ENCODE data around the gene PRUNE2. TPM values are rescaled to one million over a fixed set of nuclear protein-coding genes. Genes with fewer than 3 reads are reported as not detected.

The PRUNE2 gene
- total and polyA plus RNA-seq, 2 of the 8 experiments (the other 6 are each of a cell fraction or from before 2014, with no cell fraction given): 5.5 to 13.3 TPM

GRCh38 chr9:76684213-76684612 is 221.7 kb downstream of the PRUNE2 start:
- H3K14ac ChIP-seq (ENCODE audit: insufficient read length): no peak overlapping the region
- H2AK5ac ChIP-seq (ENCODE audit: low read depth, low read length): no peak overlapping the region
- H2BK5ac ChIP-seq (ENCODE audit: low read depth, low read length): no peak overlapping the region
- H3K23me2 ChIP-seq (ENCODE audit: low read depth, low read length): no peaks in the 10 kb centered on the region
- H3K27me3 ChIP-seq (replicated peaks in 1 of 4; ENCODE audit: control insufficient read depth in 3 of 4, extremely low read depth in 1 of 4, insufficient read depth in 3 of 4, low read length in 3 of 4): peaks cover 0 to 2% (median 0%) of the 10 kb centered on the region in 4 experiments; a peak in 1 of 7 replicates
- H2BK12ac ChIP-seq (ENCODE audit: low read depth, low read length): no peak overlapping the region
- H3K79me1 ChIP-seq (ENCODE audit: low read depth, low read length): no peaks in the 10 kb centered on the region
- H4K20me1 ChIP-seq (replicated peaks in 1 of 2; ENCODE audit: control insufficient read depth in 1 of 2, insufficient read depth in 2 of 2, low read length in 2 of 2): no peaks in the 10 kb centered on the region
- H3K36me3 ChIP-seq (ENCODE audit: control insufficient read depth in 2 of 4, insufficient read depth in 4 of 4, low read length in 3 of 4): no peaks in the 10 kb centered on the region
- H2BK120ac ChIP-seq (replicated peaks; ENCODE audit: low read depth, low read length): no peak overlapping the region
- 81% methylated on average over 5 of the region's 5 CpGs; no CpG with 5 or more reads in 1 of the 2 experiments for WGBS, 2 experiments (ENCODE audit: extremely low coverage in 1 of 2, insufficient coverage in 1 of 2, insufficient read length in 1 of 2, insufficient replicate concordance in 2 of 2, low coverage in 1 of 2, low lambda C conversion rate in 2 of 2, missing lambda C conversion rate in 1 of 2)
- H4K8ac ChIP-seq (ENCODE audit: extremely low read depth, insufficient read depth, low read length): no peak overlapping the region
- H3K18ac ChIP-seq (ENCODE audit: extremely low read depth, low read length): no peak overlapping the region
- H4K91ac ChIP-seq (replicated peaks; ENCODE audit: insufficient read length, low read length): no peak overlapping the region
- no peak overlapping the region for H4K5ac ChIP-seq (ENCODE audit: insufficient read length, low read depth, low read length)
- no peaks in the 10 kb centered on the region for H3K79me2 ChIP-seq (ENCODE audit: control insufficient read depth in 1 of 2, insufficient read depth in 2 of 2, low read length in 2 of 2)
- H2AFZ ChIP-seq (ENCODE audit: low read length): no peak overlapping the region
- ChIA-PET CTCF (ENCODE audit: partially characterized antibody) (interaction anchor here (0.6 to 0.9 kb wide), 2 partner anchors 17 to 21 kb away, joined by 3 read pairs; no protein-coding TSS in a partner anchor), POLR2A (ENCODE audit: partially characterized antibody) (no interaction called here)
- no peak overlapping the region for H3K23ac ChIP-seq (ENCODE audit: insufficient read length)
- H3K4ac ChIP-seq (replicated peaks; ENCODE audit: insufficient read length, low read depth, low read length): no peak overlapping the region
- H3K27ac ChIP-seq (ENCODE audit: low read depth, low read length): no peak overlapping the region
- FAIRE-seq (no peak), DNase-seq (ENCODE audit: low read depth in 1 of 2, low spot score in 2 of 2) (no peak)
- no peaks in the 10 kb centered on the region for H3K4me1 ChIP-seq (replicated peaks in 1 of 4; ENCODE audit: control insufficient read depth in 3 of 4, insufficient read depth in 4 of 4, low read length in 3 of 4)
- no peak overlapping the region for H2BK15ac ChIP-seq (ENCODE audit: low read length)
- H3K9ac ChIP-seq (replicated peaks in 1 of 4; ENCODE audit: extremely low read depth in 1 of 4, low read depth in 3 of 4, low read length in 3 of 4): no peak overlapping the region
- H3K56ac ChIP-seq (replicated peaks; ENCODE audit: insufficient read length, low read depth, low read length): no peak overlapping the region
- H3K9me3 ChIP-seq (ENCODE audit: insufficient read depth in 2 of 2, low read depth in 1 of 2, low read length in 1 of 2): no peaks in the 10 kb centered on the region
- no peak overlapping the region for H3K4me3 ChIP-seq (ENCODE audit: extremely low read depth in 1 of 4, insufficient read depth in 2 of 4, low read depth in 3 of 4, low read length in 4 of 4)
- no peak overlapping the region for H2BK20ac ChIP-seq (ENCODE audit: low read length)
- no peak overlapping the region for H3K4me2 ChIP-seq (ENCODE audit: insufficient read depth in 1 of 2, low read depth in 2 of 2, low read length in 2 of 2)
- TF ChIP-seq SIX5 (IDR thresholded peaks at IDR 0.05; ENCODE audit: low read depth, low read length) (no peak), JUN (IDR thresholded peaks at IDR 0.05; ENCODE audit: low read depth, low read length) (no peak), HDAC2 (IDR thresholded peaks at IDR 0.05; ENCODE audit: borderline replicate concordance in 1 of 2, low read depth in 2 of 2, low read length in 2 of 2) (no peak), CBX5 (IDR thresholded peaks at IDR 0.05; ENCODE audit: low read depth, low read length) (no peak), JUND (IDR thresholded peaks at IDR 0.05; ENCODE audit: low read length) (no peak), TBP (IDR thresholded peaks at IDR 0.05; ENCODE audit: low read depth, low read length) (no peak), SP2 (IDR thresholded peaks at IDR 0.05; ENCODE audit: low read length) (no peak), EZH2 (IDR thresholded peaks at IDR 0.05; ENCODE audit: low read depth, low read length, severe bottlenecking) (no peak), CTBP2 (IDR thresholded peaks at IDR 0.05; ENCODE audit: borderline replicate concordance, insufficient read depth, insufficient read length, low read length) (no peak), KDM1A (IDR thresholded peaks at IDR 0.05; ENCODE audit: borderline replicate concordance, low read length) (no peak)
- TF ChIP-seq, protein P1, sequence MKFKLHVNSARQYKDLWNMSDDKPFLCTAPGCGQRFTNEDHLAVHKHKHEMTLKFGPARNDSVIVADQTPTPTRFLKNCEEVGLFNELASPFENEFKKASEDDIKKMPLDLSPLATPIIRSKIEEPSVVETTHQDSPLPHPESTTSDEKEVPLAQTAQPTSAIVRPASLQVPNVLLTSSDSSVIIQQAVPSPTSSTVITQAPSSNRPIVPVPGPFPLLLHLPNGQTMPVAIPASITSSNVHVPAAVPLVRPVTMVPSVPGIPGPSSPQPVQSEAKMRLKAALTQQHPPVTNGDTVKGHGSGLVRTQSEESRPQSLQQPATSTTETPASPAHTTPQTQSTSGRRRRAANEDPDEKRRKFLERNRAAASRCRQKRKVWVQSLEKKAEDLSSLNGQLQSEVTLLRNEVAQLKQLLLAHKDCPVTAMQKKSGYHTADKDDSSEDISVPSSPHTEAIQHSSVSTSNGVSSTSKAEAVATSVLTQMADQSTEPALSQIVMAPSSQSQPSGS (IDR thresholded peaks at IDR 0.05; ENCODE audit: low read length): no peak
- TF ChIP-seq, protein P2, sequence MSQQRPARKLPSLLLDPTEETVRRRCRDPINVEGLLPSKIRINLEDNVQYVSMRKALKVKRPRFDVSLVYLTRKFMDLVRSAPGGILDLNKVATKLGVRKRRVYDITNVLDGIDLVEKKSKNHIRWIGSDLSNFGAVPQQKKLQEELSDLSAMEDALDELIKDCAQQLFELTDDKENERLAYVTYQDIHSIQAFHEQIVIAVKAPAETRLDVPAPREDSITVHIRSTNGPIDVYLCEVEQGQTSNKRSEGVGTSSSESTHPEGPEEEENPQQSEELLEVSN (IDR thresholded peaks at IDR 0.05): no peak

All from H1 (cell line).